Measurements from ENCODE around the gene GPR27. TPM values are rescaled to one million over a fixed set of nuclear protein-coding genes. Genes with fewer than 3 reads are reported as not detected.

The GPR27 gene
- total and polyA plus RNA-seq, 2 experiments from 2014 or later, result 2.9 to 3.1 TPM

DNA sequence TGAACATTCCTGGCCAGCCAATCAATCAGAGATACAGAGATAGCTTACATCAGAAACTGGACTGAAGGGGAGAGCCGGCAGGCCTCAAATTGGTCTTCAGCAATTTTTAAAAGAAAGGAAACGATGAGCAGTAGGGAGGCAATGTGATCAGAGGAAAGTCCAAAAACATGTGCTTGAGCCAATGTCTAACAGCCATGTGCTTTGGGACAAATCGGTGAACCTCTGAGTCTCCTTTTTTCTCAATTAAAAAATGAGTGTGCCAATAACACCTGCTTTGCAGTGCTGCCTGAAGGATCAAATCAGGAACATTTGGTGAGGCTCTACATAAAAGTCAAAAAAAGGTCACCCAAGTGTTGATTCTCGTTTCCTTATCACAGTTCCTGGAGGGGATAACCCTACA is 21.0 kb upstream of the GPR27 start:
- H3K4me3 ChIP-seq, result no peak overlapping the region
- no peaks in the 10 kb centered on the region for H3K9me2 ChIP-seq (replicated peaks; ENCODE audit: insufficient read depth)
- H3K27me3 ChIP-seq, result no peaks in the 10 kb centered on the region
- no peak overlapping the region for H3K4me2 ChIP-seq
- no peaks in the 10 kb centered on the region for H3K4me1 ChIP-seq (ENCODE audit: insufficient read depth)
- DNase-seq (ENCODE audit: low spot score), result no peak
- H4K20me1 ChIP-seq (ENCODE audit: insufficient read depth, poor library complexity, severe bottlenecking), result no peaks in the 10 kb centered on the region
- no peaks in the 10 kb centered on the region for H3K36me3 ChIP-seq (replicated peaks; ENCODE audit: insufficient read depth, low read depth)
- H2AFZ ChIP-seq, result no peak overlapping the region
- no peaks in the 10 kb centered on the region for H3K79me2 ChIP-seq
- H3K27ac ChIP-seq, result no peak overlapping the region
- WGBS (ENCODE audit: low lambda C conversion rate, missing lambda C conversion rate), result 76% methylated on average over 4 of the region's 4 CpGs
- H3K9me3 ChIP-seq (ENCODE audit: low read depth), result no peaks in the 10 kb centered on the region
- TF ChIP-seq EZH2phosphoT487 (IDR thresholded peaks at IDR 0.05; ENCODE audit: low read depth, severe bottlenecking, unreplicated experiment), result no peak
- TF ChIP-seq, protein P1, sequence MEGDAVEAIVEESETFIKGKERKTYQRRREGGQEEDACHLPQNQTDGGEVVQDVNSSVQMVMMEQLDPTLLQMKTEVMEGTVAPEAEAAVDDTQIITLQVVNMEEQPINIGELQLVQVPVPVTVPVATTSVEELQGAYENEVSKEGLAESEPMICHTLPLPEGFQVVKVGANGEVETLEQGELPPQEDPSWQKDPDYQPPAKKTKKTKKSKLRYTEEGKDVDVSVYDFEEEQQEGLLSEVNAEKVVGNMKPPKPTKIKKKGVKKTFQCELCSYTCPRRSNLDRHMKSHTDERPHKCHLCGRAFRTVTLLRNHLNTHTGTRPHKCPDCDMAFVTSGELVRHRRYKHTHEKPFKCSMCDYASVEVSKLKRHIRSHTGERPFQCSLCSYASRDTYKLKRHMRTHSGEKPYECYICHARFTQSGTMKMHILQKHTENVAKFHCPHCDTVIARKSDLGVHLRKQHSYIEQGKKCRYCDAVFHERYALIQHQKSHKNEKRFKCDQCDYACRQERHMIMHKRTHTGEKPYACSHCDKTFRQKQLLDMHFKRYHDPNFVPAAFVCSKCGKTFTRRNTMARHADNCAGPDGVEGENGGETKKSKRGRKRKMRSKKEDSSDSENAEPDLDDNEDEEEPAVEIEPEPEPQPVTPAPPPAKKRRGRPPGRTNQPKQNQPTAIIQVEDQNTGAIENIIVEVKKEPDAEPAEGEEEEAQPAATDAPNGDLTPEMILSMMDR (IDR thresholded peaks at IDR 0.05; ENCODE audit: poor library complexity), result no peak
- no peak for TF ChIP-seq EZH2 (IDR thresholded peaks at IDR 0.05; ENCODE audit: borderline replicate concordance)

DNA sequence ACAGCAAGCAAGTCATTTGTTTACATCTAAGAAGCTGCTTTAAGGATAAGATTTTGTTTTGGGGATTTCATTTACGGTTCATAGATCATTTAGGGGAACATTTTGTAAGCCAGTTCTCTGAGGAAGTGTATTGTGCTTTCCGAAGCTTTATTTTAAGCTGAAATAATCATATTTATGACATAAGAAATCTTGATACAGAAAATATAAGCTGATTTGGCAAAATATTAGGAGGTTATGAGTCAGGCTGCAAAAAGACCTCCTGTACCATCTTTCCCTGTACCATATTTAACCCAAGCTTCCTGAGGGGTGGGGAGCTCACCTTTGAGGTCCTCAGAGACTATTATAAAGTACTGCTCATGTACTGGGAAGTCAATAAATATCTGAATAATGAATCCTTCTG is 20.3 kb upstream of the GPR27 start:
- Histone ChIP-seq H2AFZ (no peak overlapping the region), H3K4me3 (no peak overlapping the region), H3K36me3 (replicated peaks; ENCODE audit: insufficient read depth, low read depth) (no peaks in the 10 kb centered on the region), H3K9me2 (replicated peaks; ENCODE audit: insufficient read depth) (no peaks in the 10 kb centered on the region), H3K4me1 (ENCODE audit: insufficient read depth) (no peaks in the 10 kb centered on the region), H3K27ac (no peak overlapping the region), H3K27me3 (no peaks in the 10 kb centered on the region), H3K9me3 (ENCODE audit: low read depth) (no peaks in the 10 kb centered on the region), H3K79me2 (no peaks in the 10 kb centered on the region), H3K4me2 (no peak overlapping the region), H4K20me1 (ENCODE audit: insufficient read depth, poor library complexity, severe bottlenecking) (no peaks in the 10 kb centered on the region)
- TF ChIP-seq, protein P1 (IDR thresholded peaks at IDR 0.05; ENCODE audit: poor library complexity), result no peak
- no peak for TF ChIP-seq EZH2phosphoT487 (IDR thresholded peaks at IDR 0.05; ENCODE audit: low read depth, severe bottlenecking, unreplicated experiment)
- WGBS (ENCODE audit: low lambda C conversion rate, missing lambda C conversion rate), result 71% methylated on average over 2 of the region's 2 CpGs
- DNase-seq (ENCODE audit: low spot score), result no peak

DNA sequence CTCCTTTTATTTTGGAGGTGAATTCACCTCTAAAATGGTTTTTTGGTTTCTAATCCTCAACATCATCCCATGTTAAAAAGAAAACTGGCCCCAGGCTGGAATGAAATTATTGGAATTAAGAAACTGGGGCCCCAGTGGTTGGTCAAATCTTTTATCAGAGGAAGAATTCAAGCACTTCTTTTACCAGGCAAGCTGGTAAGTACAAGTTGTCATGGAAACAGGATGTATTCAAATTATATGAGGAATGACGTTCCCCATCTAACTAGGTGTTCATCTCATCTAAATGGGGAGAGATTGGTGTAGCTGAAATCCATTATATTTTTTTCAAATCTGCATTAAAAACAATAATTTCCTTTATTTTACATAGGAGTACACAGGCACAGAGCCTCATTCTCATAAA is 18.8 kb upstream of the GPR27 start:
- H3K36me3 ChIP-seq (replicated peaks; ENCODE audit: insufficient read depth, low read depth), result no peaks in the 10 kb centered on the region
- no peaks in the 10 kb centered on the region for H4K20me1 ChIP-seq (ENCODE audit: insufficient read depth, poor library complexity, severe bottlenecking)
- H3K4me1 ChIP-seq (ENCODE audit: insufficient read depth), result no peaks in the 10 kb centered on the region
- TF ChIP-seq EZH2phosphoT487 (IDR thresholded peaks at IDR 0.05; ENCODE audit: low read depth, severe bottlenecking, unreplicated experiment), result no peak
- DNase-seq (ENCODE audit: low spot score), result no peak
- H3K79me2 ChIP-seq, result no peaks in the 10 kb centered on the region
- H2AFZ ChIP-seq, result no peak overlapping the region
- WGBS (ENCODE audit: low lambda C conversion rate, missing lambda C conversion rate), result 50% methylated on average over 1 of the region's 1 CpG
- H3K9me3 ChIP-seq (ENCODE audit: low read depth), result no peaks in the 10 kb centered on the region
- no peaks in the 10 kb centered on the region for H3K27me3 ChIP-seq
- no peak overlapping the region for H3K4me2 ChIP-seq
- H3K27ac ChIP-seq, result no peak overlapping the region
- H3K9me2 ChIP-seq (replicated peaks; ENCODE audit: insufficient read depth), result no peaks in the 10 kb centered on the region
- H3K4me3 ChIP-seq, result no peak overlapping the region

DNA sequence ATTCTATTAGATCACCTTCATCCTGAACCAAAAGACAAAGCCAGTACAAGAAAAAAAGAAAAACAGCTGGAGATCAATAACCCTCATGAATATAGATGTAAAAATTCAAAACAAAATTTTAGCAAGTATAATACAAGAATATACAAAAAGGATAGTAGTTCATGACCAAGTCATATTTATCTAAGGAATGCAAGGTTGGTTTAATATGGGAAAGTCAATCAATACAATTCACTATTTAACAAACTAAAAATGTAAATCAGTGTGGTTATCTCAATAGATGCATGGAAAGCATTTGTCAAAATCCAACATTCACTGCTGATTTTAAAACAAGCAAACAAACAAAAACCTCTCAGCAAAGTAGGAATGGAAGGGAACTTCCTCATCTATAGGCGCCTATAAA is 11.0 kb upstream of the GPR27 start:
- Histone ChIP-seq H3K4me3 (no peak overlapping the region), H3K4me1 (ENCODE audit: insufficient read depth) (no peaks in the 10 kb centered on the region), H3K27me3 (no peaks in the 10 kb centered on the region), H4K20me1 (ENCODE audit: insufficient read depth, poor library complexity, severe bottlenecking) (no peaks in the 10 kb centered on the region), H3K27ac (no peak overlapping the region), H3K9me2 (replicated peaks; ENCODE audit: insufficient read depth) (no peaks in the 10 kb centered on the region), H2AFZ (no peak overlapping the region), H3K79me2 (no peaks in the 10 kb centered on the region), H3K4me2 (no peak overlapping the region), H3K9me3 (ENCODE audit: low read depth) (no peaks in the 10 kb centered on the region), H3K36me3 (replicated peaks; ENCODE audit: insufficient read depth, low read depth) (no peaks in the 10 kb centered on the region)
- no peak for TF ChIP-seq EZH2phosphoT487 (IDR thresholded peaks at IDR 0.05; ENCODE audit: low read depth, severe bottlenecking, unreplicated experiment)
- no peak for TF ChIP-seq EZH2 (IDR thresholded peaks at IDR 0.05; ENCODE audit: borderline replicate concordance)
- no peak for DNase-seq (ENCODE audit: low spot score)
- WGBS (ENCODE audit: low lambda C conversion rate, missing lambda C conversion rate), result 100% methylated on average over 1 of the region's 1 CpG

Data from hepatocyte (in vitro differentiated cells).